ENCODE data around the gene MYO1H. TPM values are rescaled to one million over a fixed set of nuclear protein-coding genes. Genes with fewer than 3 reads are reported as not detected.

MYO1H gene
- total RNA-seq, 1 donor from 2014 or later, result not detected

- H2AFZ ChIP-seq (replicated peaks), result no peak overlapping the region
- H3K27me3 ChIP-seq, result no peaks in the 10 kb centered on the region
- H3K79me2 ChIP-seq (ENCODE audit: low read depth), result no peaks in the 10 kb centered on the region
- TF ChIP-seq EZH2 (IDR thresholded peaks at IDR 0.05) (no peak), CTCF (IDR thresholded peaks at IDR 0.05) (no peak), EZH2phosphoT487 (IDR thresholded peaks at IDR 0.05) (no peak)
- H3K9me3 ChIP-seq (ENCODE audit: low read depth), result no peaks in the 10 kb centered on the region
- H3K9ac ChIP-seq, result no peak overlapping the region
- H3K9me3 Mint-ChIP-seq, result no peaks in the 10 kb centered on the region
- H3K36me3 Mint-ChIP-seq, result no peaks in the 10 kb centered on the region
- H3K4me1 ChIP-seq, result peaks cover 12% of the 10 kb centered on the region
- no peak overlapping the region for H3K4me2 ChIP-seq
- H3K27ac Mint-ChIP-seq, result no peak overlapping the region
- H3K4me1 Mint-ChIP-seq, result peaks cover 18% of the 10 kb centered on the region
- peaks cover 3% of the 10 kb centered on the region for H3F3A ChIP-seq (ENCODE audit: low read depth)
- H3K27ac ChIP-seq, result no peak overlapping the region
- peaks cover 4% of the 10 kb centered on the region for H3K27me3 Mint-ChIP-seq (ENCODE audit: insufficient read depth, low read depth)
- no peak overlapping the region for H3K4me3 ChIP-seq
- no peak overlapping the region for H3K4me3 Mint-ChIP-seq
- H4K20me1 ChIP-seq (ENCODE audit: low read depth), result no peaks in the 10 kb centered on the region
- no peaks in the 10 kb centered on the region for H3K36me3 ChIP-seq
- DNase-seq (ENCODE audit: low spot score), result no peak
These were observed 8.9 kb downstream of the MYO1H start for GRCh38 chr12:109356577-109356976.

GRCh38 chr12:109357032-109357431 lies 9.3 kb downstream of the MYO1H start:
- H3K9ac ChIP-seq, result no peak overlapping the region
- H4K20me1 ChIP-seq (ENCODE audit: low read depth), result no peaks in the 10 kb centered on the region
- Mint-ChIP-seq H3K4me3 (no peak overlapping the region), H3K27me3 (ENCODE audit: insufficient read depth, low read depth) (peaks cover 4% of the 10 kb centered on the region), H3K4me1 (peaks cover 18% of the 10 kb centered on the region), H3K9me3 (no peaks in the 10 kb centered on the region), H3K36me3 (no peaks in the 10 kb centered on the region), H3K27ac (no peak overlapping the region)
- H3K4me1 ChIP-seq, result peaks cover 12% of the 10 kb centered on the region
- H3K27me3 ChIP-seq, result no peaks in the 10 kb centered on the region
- DNase-seq (ENCODE audit: low spot score), result no peak
- H3K9me3 ChIP-seq (ENCODE audit: low read depth), result no peaks in the 10 kb centered on the region
- H3K27ac ChIP-seq, result no peak overlapping the region
- H3F3A ChIP-seq (ENCODE audit: low read depth), result peaks cover 3% of the 10 kb centered on the region
- H3K4me2 ChIP-seq, result no peak overlapping the region
- H3K36me3 ChIP-seq, result no peaks in the 10 kb centered on the region
- H3K79me2 ChIP-seq (ENCODE audit: low read depth), result no peaks in the 10 kb centered on the region
- TF ChIP-seq CTCF (IDR thresholded peaks at IDR 0.05) (no peak), EZH2 (IDR thresholded peaks at IDR 0.05) (no peak), EZH2phosphoT487 (IDR thresholded peaks at IDR 0.05) (no peak)
- no peak overlapping the region for H3K4me3 ChIP-seq
- no peak overlapping the region for H2AFZ ChIP-seq (replicated peaks)

- Mint-ChIP-seq H3K27me3 (ENCODE audit: insufficient read depth, low read depth) (peaks cover 4% of the 10 kb centered on the region), H3K4me3 (no peak overlapping the region), H3K4me1 (peaks cover 18% of the 10 kb centered on the region), H3K9me3 (no peaks in the 10 kb centered on the region), H3K27ac (no peak overlapping the region), H3K36me3 (no peaks in the 10 kb centered on the region)
- Histone ChIP-seq H3K27me3 (no peaks in the 10 kb centered on the region), H3K79me2 (ENCODE audit: low read depth) (no peaks in the 10 kb centered on the region), H3K4me2 (no peak overlapping the region), H3K27ac (no peak overlapping the region), H3K4me3 (no peak overlapping the region), H2AFZ (replicated peaks) (no peak overlapping the region), H3K4me1 (peaks cover 12% of the 10 kb centered on the region), H3K9ac (no peak overlapping the region), H3K36me3 (no peaks in the 10 kb centered on the region), H3K9me3 (ENCODE audit: low read depth) (no peaks in the 10 kb centered on the region), H3F3A (ENCODE audit: low read depth) (peaks cover 3% of the 10 kb centered on the region), H4K20me1 (ENCODE audit: low read depth) (no peaks in the 10 kb centered on the region)
- no peak for TF ChIP-seq EZH2 (IDR thresholded peaks at IDR 0.05)
- TF ChIP-seq EZH2phosphoT487 (IDR thresholded peaks at IDR 0.05), result no peak
- no peak for TF ChIP-seq CTCF (IDR thresholded peaks at IDR 0.05)
- DNase-seq (ENCODE audit: low spot score), result no peak
These were observed 10.6 kb downstream of the MYO1H start for GRCh38 chr12:109358154-109358869.

Measured in neural progenitor cell (in vitro differentiated cells).